ENCODE measurements around the gene EXOC6B.

- TF ChIP-seq CTCF (IDR thresholded peaks at IDR 0.05 in 4 of 5, conservative IDR thresholded peaks at IDR 0.05 in 1 of 5): no peak
- no peak for TF ChIP-seq POLR2A (IDR thresholded peaks at IDR 0.05)
Observed at GRCh38 chr2:72826156-72826477, 284 bp upstream of the EXOC6B start.

All from gastrocnemius medialis (tissue), 4 donors.